HG03135 (cell line): Measurements from ENCODE around the gene VWA2.

Source experiments
- ATAC-seq: cut with Tn5 transposase; IDR thresholded peaks from one replicate; pipeline ENCODE4 v1.9.1; 2021; ENCODE audit warnings: mild to moderate bottlenecking, moderate library complexity; ENCODE audit not compliant: unreplicated experiment

Gene VWA2

DNA sequence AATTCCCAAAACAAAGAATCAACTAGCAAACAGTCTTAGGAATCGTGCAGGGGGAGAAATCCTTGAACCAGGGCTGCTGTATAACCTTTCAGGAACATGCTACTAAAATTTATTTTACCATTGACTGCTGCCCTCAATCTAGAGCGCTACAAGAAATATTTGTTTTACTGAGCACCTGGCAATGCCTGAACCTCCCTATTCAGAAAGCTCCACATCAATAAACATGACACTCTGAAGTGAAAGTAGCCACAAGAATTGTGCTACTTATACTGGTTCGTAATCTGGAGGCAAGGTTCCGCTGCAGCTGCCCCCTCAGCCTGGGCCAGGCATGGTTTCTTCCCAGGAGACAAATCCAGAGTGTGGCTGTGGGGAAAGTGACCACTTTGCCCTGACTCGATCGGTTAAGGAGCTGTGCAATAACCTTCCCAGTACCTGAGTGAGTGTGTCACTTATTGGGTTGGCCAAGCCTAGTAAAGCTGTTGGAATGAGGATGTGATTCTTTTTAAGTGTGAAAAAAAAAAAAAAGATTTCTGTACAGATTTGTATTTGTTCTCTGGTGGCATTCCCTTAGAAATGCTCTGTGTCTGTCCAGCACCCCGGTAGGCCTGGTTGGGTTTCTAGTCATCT, 7.7 kb downstream of the VWA2 start:
- ATAC-seq, result no peak

GRCh38 chr10:114250236-114250635, 11.2 kb downstream of the VWA2 start:
- no peak for ATAC-seq

DNA sequence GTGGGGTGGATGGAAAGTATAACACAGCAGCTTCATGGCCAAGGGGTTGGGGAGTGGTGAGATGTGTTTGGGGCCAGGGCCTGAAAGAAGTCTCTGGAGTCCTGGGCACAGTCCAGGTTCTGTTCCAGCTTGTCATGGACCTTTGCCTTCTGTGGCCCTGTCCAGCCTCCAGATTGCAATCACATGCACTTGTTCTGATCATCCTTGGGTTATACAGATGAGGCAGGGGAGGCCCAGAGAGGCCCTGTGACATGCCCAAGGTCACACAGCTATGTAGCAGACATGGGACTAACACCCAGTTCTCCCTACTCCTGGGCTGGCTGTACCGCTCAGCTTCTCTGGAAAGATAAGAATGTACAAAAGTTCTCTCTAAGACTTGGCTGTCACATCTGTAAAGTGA, 11.7 kb downstream of the VWA2 start:
- no peak for ATAC-seq

- no peak for ATAC-seq
These were observed 13.0 kb downstream of the VWA2 start for GRCh38 chr10:114252092-114252491.

DNA sequence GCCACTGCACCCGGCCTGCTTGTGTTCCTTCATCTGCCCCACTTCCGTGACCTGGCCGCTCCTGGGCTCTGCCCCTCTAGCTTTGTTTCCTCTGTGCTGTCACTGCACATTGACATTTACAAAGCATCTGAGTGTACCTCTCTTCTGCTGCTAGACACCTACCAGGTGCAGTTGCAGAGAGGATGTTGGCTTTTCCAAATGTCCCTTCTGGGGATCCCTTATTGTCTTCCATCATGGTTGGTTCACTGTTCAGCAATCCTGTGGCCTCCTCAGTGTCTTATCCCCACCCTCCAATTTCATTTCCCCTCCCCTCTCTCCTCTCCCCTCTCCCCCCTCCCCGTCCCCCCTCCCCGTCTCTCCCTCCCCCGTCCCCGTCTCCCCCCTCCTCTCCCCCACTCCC, 13.8 kb downstream of the VWA2 start:
- no peak for ATAC-seq

- no peak for ATAC-seq
These were observed 16.2 kb downstream of the VWA2 start for GRCh38 chr10:114255227-114255626.

DNA sequence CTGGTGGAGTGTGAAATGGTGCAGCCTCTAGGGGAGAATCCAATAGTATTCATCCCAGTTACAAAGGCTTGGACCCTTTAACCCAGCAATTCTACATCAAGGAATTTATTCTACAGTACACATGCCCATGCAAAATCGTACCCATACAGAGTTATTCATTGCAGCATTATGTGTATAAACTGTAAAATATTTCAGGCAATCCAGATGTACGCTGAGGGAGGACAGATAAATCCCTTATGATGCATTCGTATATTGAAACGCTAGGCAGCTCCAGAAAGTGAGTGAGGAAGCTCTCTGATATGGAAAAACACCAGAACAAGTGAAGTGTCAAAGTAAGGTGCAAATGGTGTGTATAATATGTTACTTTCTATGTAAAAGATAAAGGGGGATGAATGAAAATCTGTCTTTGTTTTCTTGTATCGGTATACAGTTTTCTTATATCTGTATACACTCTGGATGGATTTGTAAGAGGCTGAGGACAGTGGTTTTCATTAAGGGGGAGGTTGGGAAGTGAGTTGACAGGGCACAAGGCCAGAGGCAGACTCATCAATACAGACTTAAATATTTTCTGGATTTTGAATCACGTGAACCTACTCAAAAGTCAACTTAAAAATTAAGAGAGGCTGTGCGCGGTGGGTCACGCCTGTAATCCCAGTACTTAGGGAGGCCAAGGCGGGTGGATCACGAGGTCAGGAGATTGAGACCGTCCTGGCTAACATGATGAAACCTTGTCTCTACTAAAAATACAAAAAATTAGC, 17.1 kb downstream of the VWA2 start:
- no peak for ATAC-seq

- ATAC-seq, result no peak
These were observed 17.8 kb downstream of the VWA2 start for GRCh38 chr10:114256822-114257221.

DNA sequence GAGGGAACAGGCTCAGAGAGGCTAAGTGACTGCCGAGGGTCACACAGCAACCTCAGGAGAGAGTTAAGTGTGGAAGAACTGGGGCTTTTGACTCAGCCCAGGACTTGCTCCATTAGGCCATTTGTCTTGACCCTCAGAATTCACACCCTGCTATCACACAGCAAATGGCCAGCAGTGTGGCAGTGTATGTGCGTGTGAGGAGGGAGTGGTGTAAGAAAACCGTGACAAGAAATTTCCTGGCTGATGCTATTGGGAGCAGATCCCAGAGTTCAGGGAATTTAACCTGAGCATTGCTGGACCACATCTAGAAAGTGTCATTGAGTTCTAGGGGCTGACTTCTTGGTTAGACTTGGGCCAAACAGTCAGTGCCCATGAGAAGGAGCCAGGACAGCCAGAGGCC, 18.4 kb downstream of the VWA2 start:
- no peak for ATAC-seq

DNA sequence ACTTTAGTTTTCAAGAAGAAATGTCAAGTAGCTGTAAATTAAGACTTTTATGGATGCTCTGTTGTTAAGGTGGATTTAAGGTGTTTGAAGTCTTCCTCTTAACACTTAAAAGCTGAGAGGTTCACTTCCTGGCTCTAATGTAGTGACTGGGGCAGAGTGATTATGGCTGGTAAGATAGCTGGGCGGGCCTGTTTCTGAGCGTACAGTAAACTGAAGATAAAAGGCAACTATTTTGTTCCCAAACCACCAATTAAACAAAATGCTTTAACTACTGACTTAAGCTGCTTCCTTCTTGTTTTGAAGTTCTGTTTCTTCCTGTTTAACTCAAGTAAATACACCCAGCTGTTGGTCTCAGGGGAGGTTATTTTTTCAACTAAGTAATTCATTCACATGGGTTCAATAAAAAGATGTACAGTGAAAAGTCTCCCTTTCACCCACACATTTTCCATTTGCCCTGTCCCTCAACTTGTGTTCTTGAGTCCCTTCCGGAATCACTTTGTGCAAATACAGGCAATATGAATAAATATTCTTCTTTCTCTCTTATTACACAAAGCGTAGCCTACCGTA, 19.3 kb downstream of the VWA2 start:
- ATAC-seq, result no peak

DNA sequence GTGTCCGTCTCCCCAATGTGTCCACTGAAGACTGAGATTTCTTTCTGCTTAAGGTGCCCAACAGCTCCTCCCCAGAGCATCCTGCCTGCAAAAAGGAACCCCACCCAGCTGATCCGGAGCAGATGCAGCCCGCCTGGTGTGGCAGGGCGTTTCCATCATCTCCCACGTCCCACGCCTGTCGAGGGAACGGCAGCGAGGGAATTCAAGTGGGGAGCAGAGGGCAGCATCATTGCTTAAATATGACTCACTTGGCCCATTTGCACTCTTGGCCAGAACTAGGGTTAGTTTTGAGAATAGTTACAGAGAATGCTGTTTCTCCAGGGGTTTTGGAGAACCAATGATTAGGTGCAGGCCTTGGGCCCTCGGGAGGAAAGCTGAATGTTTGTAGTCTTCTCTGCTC, 20.8 kb downstream of the VWA2 start:
- ATAC-seq, result no peak

DNA sequence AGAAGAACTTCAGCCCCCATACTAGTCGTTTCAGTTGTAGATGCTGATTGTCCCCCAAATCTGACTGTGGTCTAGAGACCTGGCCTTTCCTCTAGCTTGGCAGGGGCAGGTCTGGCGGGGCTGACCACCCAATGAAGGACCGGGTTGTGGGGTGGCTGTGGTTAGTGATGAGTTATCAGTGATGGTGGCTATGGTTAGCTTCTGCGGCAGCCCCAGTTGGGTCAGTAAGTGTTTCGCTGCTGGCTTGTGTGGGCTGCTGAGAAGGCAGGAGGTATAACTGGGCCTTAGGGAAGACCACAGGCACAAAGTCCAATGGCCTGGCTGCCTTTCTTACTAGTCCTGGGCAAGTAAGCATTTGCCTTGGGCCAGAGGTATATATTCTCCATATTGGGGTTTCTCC, 21.3 kb downstream of the VWA2 start:
- ATAC-seq, result no peak

- no peak for ATAC-seq
These were observed 22.0 kb downstream of the VWA2 start for GRCh38 chr10:114261076-114261475.

DNA sequence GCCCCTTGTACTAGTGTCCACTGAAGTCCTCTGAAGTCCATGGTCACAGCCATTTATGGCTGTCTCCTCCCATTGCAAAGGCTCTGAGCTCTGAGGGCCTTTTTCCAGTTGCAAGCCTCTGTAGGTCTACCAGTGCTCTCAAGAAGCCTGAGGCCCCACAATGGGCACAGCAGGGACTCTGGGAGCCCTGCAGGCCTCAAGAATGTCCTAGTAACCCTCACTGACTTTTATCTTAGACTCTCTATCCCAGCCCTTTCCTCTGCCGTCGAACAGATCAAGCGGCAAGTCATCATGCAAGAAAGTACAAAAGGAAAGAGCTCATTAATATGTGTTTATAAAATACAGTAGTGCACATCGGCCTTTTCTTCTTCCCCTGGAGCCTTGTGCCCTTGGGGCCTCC, 23.4 kb downstream of the VWA2 start:
- no peak for ATAC-seq

DNA sequence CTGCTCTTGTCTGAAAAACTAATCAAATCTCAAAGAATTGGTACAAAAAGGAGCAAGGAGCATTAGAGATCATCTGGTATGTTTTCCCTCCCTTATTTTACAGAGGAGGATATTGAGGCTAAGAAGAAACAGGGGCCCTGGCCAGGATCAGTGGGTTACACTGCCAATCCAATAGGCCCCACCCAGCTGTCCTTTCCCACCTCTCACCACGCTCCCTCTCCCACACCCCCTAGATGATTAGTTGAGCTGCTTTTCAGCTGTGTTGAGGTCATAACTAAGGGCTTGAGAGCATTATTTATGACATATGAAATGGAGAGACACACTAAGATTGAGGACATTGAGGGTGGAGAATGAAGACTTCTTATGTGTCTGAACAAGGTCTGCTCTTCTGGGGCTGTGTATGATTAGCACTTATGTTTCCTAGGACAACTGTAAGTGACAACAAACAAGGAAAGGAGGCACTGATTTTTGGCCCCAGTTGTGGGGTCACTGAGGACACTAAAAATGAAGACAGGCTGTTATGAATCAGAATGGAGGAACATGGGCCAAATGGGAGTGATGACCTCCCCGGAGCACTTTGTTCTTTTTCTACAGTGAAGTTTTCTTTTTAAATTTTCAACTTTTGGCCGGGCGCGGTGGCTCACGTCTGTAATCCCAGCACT, 26.5 kb downstream of the VWA2 start:
- no peak for ATAC-seq

GRCh38 chr10:114266521-114266920, 27.5 kb downstream of the VWA2 start:
- ATAC-seq, result no peak

- ATAC-seq, result no peak
These were observed 32.2 kb downstream of the VWA2 start for GRCh38 chr10:114271075-114271778.

- no peak for ATAC-seq
These were observed 32.7 kb downstream of the VWA2 start for GRCh38 chr10:114271779-114272167.

DNA sequence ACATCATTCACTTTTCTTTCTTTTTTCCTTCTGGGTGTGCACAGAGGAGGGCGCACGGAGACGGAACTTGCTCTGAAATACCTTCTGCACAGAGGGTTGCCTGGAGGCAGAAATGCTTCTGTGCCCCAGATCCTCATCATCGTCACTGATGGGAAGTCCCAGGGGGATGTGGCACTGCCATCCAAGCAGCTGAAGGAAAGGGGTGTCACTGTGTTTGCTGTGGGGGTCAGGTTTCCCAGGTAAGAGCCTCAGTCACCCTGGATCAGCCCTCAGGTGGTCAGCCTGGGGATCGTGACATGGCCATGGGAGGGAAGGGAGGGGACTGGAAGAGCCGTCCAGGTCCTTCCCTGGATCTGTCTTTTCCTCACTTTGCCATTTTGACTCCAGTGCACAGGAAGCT, 33.6 kb downstream of the VWA2 start:
- no peak for ATAC-seq

DNA sequence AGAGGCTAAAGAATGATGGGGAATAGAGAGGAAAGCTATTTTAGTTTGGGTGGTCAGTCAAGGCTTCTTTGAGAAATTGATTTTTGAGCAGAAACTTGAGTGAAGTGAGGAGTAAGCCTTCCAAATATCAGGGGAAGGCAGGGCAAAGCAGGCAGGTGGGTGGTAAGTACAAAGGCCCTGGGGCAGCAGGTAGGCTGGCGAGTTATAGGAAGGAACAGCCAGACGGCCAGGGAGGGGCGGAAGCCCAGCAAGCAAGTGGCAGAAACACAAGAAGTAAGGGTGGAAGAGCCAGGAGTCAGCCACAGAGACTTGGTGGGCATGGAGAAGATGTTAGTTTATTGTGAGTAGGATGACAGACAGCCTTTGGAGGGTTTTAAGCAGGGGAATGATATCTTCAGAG, 34.9 kb downstream of the VWA2 start:
- no peak for ATAC-seq
